GM12875 (cell line): ENCODE results near the gene GPR3.
A peak's percentile ranks its signal among the peaks of the same experiment; 100 is the strongest.
"Not testable (repeated sequence)": the region's sequence is repeated elsewhere in the genome, so short reads cannot be mapped to it uniquely, and the experiment has no call there.

ENCODE experiments used
- H3K4me3 ChIP-seq: one replicate; pipeline ENCODE4 v1.5.1; 2011; ENCODE audit warnings: low read depth, low read length, control low read depth
- TF ChIP-seq, protein P1 (sequence below): IDR thresholded peaks from 2 replicates; pipeline ENCODE4 v1.5.1; 2011; ENCODE audit warnings: low read depth, mild to moderate bottlenecking, control low read depth, inconsistent platforms, low read length, moderate library complexity, borderline replicate concordance; ENCODE audit not compliant: insufficient read depth

Gene GPR3

DNA sequence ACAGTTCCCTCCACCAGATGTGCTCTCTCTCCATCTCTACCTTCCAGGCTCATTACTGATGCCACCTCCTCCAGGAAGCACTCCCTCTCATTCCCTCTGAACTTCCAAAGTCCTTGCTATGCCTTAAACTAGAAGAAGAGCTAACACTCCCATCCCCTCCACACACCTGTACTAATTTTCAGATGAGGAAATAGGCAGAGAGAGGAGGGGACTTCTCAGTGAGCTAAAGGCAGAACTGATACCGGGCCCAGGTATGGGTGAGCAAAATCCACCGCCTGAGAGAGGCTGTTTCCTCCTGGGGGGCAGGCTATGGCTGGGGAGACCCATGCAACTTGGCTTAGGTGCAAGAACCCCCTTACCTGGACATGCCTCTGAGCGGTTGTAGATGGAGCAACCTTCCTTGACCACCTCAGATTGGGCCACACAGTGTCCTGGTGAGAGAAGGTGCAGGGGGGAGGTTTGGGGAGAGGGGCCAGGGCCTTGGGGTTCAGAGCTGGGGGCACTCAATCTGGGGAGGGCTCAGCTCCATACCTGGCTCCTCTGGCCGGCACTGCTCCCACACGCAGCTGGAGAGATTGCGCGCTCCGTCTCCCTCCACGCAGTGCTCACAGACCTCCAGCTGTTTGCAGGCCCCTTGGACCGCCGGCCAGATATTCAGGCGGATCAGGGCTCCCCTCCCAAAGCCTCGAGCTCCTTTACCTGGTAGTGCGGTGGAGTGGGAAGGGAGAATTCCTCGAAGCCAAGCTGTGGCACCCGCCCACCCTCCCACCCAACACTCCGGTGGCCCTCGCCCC is 10.3 kb upstream of the GPR3 start:
- H3K4me3 ChIP-seq: no peak overlapping the region
- TF ChIP-seq, protein P1, sequence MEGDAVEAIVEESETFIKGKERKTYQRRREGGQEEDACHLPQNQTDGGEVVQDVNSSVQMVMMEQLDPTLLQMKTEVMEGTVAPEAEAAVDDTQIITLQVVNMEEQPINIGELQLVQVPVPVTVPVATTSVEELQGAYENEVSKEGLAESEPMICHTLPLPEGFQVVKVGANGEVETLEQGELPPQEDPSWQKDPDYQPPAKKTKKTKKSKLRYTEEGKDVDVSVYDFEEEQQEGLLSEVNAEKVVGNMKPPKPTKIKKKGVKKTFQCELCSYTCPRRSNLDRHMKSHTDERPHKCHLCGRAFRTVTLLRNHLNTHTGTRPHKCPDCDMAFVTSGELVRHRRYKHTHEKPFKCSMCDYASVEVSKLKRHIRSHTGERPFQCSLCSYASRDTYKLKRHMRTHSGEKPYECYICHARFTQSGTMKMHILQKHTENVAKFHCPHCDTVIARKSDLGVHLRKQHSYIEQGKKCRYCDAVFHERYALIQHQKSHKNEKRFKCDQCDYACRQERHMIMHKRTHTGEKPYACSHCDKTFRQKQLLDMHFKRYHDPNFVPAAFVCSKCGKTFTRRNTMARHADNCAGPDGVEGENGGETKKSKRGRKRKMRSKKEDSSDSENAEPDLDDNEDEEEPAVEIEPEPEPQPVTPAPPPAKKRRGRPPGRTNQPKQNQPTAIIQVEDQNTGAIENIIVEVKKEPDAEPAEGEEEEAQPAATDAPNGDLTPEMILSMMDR: no peak

GRCh38 chr1:27383039-27383605 is 9.3 kb upstream of the GPR3 start, which contains the start of gene CD164L2:
CD164L2 (minus strand) TSS chr1:27383333; CDS start chr1:27383239, 94 bp downstream.
- H3K4me3 ChIP-seq: no peak within 1 kb of the TSS
- TF ChIP-seq, protein P1: no peak

DNA sequence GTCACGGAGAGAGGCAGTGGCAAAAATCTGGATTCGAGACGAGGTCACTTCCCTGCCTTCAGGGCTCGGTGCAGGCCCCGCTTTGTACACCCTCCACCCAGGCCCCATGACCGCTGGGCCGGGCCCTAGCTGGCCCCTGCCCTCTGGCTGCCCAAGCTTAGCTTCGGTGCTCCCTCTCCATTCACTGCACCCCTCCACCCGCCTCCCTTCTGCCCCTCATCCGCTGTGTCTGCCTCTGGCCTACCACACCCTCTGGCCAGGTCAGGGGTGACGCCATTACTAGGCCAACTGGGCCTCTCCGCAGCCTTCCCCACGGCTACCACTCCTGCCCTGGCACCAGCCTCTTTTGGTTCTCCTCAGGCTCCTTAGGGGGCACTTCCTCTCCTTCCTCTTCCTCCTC is 8.8 kb upstream of the GPR3 start:
- no peak overlapping the region for H3K4me3 ChIP-seq
- TF ChIP-seq, protein P1: no peak

- H3K4me3 ChIP-seq: not testable (repeated sequence)
Observed at GRCh38 chr1:27384797-27385196, 7.6 kb upstream of the GPR3 start.

DNA sequence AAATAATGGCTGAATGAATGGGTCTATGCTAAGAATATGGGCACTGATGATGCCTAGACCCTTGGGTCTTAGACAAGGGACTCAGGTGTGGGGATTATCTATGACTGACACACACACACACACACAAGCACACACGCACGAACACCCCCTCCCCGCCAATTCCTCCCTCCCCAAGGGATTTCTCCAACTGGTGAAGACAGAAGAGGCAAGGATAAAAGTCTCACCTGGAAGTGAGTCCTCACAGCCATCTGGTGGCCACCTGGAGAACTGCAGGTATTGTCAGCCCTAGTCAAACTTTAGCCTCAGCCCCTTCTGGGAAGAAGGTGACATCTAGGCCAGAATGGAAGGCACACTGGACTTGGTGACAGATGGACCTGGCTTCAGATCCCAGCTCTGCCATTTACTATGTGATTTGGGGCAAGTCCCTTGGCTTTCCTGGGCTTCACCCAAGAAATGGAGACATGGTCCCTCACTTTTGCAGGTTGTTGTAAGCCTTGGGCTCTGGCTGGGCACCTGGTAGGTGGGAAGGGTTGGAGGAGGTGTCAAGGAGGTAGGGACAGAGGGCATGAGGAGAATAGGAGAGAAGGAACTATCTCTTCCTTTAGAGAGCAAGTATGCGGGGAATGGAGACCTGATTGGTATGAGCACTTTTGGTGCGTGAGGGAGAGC is 4.0 kb upstream of the GPR3 start:
- TF ChIP-seq, protein P1: peak; percentile 88
- H3K4me3 ChIP-seq: no peak overlapping the region

- no peak overlapping the region for H3K4me3 ChIP-seq
- TF ChIP-seq, protein P1: no peak
Observed at GRCh38 chr1:27391511-27392095, 819 bp upstream of the GPR3 start.
